ENCODE results near the gene EHMT1. TPM values are rescaled to one million over a fixed set of nuclear protein-coding genes. Genes with fewer than 3 reads are reported as not detected.

EHMT1 gene
- polyA plus RNA-seq, 1 of the 3 experiments (the other 2 are of a cell fraction): 39.5 TPM

- TF ChIP-seq, protein P1, sequence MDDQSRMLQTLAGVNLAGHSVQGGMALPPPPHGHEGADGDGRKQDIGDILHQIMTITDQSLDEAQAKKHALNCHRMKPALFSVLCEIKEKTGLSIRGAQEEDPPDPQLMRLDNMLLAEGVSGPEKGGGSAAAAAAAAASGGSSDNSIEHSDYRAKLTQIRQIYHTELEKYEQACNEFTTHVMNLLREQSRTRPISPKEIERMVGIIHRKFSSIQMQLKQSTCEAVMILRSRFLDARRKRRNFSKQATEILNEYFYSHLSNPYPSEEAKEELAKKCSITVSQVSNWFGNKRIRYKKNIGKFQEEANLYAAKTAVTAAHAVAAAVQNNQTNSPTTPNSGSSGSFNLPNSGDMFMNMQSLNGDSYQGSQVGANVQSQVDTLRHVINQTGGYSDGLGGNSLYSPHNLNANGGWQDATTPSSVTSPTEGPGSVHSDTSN (IDR thresholded peaks at IDR 0.05): no peak
- TF ChIP-seq TCF12 (IDR thresholded peaks at IDR 0.05) (no peak), MEF2A (IDR thresholded peaks at IDR 0.05; ENCODE audit: borderline replicate concordance, low read depth) (no peak), ZBTB33 (IDR thresholded peaks at IDR 0.05; ENCODE audit: borderline replicate concordance, low read depth) (no peak), RXRA (IDR thresholded peaks at IDR 0.05; ENCODE audit: borderline replicate concordance, low read depth) (no peak), EZH2phosphoT487 (IDR thresholded peaks at IDR 0.05; ENCODE audit: borderline replicate concordance, low read depth) (no peak), FOXJ3 (CRISPR knock-in tag; IDR thresholded peaks at IDR 0.05) (no peak)
Measured at GRCh38 chr9:137708590-137709284, 89.9 kb downstream of the EHMT1 start (continued).

GRCh38 chr9:137709411-137710101 lies 90.8 kb downstream of the EHMT1 start:
- WGBS (ENCODE audit: low lambda C conversion rate): 93% methylated on average over 12 of the region's 14 CpGs
- H3K36me3 ChIP-seq (replicated peaks in 1 of 2; ENCODE audit: control insufficient read depth in 1 of 2, insufficient read depth in 2 of 2, low read length in 1 of 2): peaks cover 8 to 21% of the 10 kb centered on the region in 2 experiments
- H3K27ac ChIP-seq (ENCODE audit: low read depth in 2 of 2, low read length in 1 of 2): no peak overlapping the region; a peak in 1 of 4 replicates

DNA sequence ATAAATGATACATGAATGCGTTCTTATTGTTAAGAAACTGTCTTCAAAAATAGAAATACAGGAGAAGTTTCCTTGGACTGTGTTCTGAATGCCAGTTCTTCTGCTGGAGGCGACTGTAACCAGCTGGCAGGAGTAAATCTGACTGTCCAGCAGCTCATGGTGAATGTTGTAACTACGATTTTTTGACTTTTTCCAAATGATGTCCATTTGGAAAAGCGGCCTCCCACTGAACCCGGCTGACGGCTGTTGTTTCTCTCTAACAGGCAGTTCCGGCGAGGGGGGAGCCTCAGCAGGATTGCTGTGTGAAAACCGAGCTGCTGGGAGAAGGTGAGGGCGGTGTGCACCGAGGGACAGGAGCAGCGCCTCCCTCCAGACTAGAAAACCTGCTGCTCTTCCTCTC lies 91.9 kb downstream of the EHMT1 start:
- H2AFZ ChIP-seq (ENCODE audit: low read depth): no peak overlapping the region
- H3K4me3 ChIP-seq (ENCODE audit: low read depth in 2 of 2, low read length in 1 of 2): no peak overlapping the region
- no peaks in the 10 kb centered on the region for H3K9me2 ChIP-seq
- no peak overlapping the region for H3K27ac ChIP-seq (ENCODE audit: low read depth in 2 of 2, low read length in 1 of 2)
- no peak overlapping the region for H3K4me2 ChIP-seq
- no peak overlapping the region for H3K9ac ChIP-seq
- DNase-seq: no peak
- peaks cover 17 to 29% of the 10 kb centered on the region in 2 experiments for H3K36me3 ChIP-seq (replicated peaks in 1 of 2; ENCODE audit: control insufficient read depth in 1 of 2, insufficient read depth in 2 of 2, low read length in 1 of 2)
- CTCF ChIA-PET: interaction anchor here (0.8 to 3.0 kb wide), 4 partner anchors 16 to 62 kb away, joined by 3 to 17 read pairs (median 4); no protein-coding TSS in a partner anchor
- peaks cover 82% of the 10 kb centered on the region for H3K79me2 ChIP-seq (ENCODE audit: insufficient read depth)
- POLR2A ChIA-PET: interaction anchor here (0.6 kb wide), 1 partner anchor 216 kb away, joined by 4 read pairs; no protein-coding TSS in a partner anchor
- no peaks in the 10 kb centered on the region for H3K27me3 ChIP-seq (ENCODE audit: insufficient read depth)
- no peaks in the 10 kb centered on the region for H3F3A ChIP-seq (replicated peaks; ENCODE audit: insufficient read depth)
- WGBS (ENCODE audit: low lambda C conversion rate): 94% methylated on average over 12 of the region's 12 CpGs
- no peaks in the 10 kb centered on the region for H3K9me3 ChIP-seq
- peaks cover 47% of the 10 kb centered on the region for H4K20me1 ChIP-seq (ENCODE audit: insufficient read depth)
- peaks cover 0 to 23% of the 10 kb centered on the region in 2 experiments; a peak in 2 of 4 replicates for H3K4me1 ChIP-seq (ENCODE audit: control insufficient read depth in 1 of 2, insufficient read depth in 2 of 2, low read depth in 1 of 2, low read length in 1 of 2)
- TF ChIP-seq, protein P1 (IDR thresholded peaks at IDR 0.05): no peak
- no peak for TF ChIP-seq RXRA (IDR thresholded peaks at IDR 0.05; ENCODE audit: borderline replicate concordance, low read depth)
- TF ChIP-seq CHD2 (IDR thresholded peaks at IDR 0.05; ENCODE audit: low read length, partially characterized antibody): no peak
- TF ChIP-seq, protein P2, sequence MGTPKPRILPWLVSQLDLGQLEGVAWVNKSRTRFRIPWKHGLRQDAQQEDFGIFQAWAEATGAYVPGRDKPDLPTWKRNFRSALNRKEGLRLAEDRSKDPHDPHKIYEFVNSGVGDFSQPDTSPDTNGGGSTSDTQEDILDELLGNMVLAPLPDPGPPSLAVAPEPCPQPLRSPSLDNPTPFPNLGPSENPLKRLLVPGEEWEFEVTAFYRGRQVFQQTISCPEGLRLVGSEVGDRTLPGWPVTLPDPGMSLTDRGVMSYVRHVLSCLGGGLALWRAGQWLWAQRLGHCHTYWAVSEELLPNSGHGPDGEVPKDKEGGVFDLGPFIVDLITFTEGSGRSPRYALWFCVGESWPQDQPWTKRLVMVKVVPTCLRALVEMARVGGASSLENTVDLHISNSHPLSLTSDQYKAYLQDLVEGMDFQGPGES (IDR thresholded peaks at IDR 0.05; ENCODE audit: low read depth, low read length): no peak
- TF ChIP-seq CTCF (IDR thresholded peaks at IDR 0.05): no peak

More at GRCh38 chr9:137709411-137710101, 90.8 kb downstream of the EHMT1 start:
- peaks cover 80% of the 10 kb centered on the region for H3K79me2 ChIP-seq (ENCODE audit: insufficient read depth)
- H3K9ac ChIP-seq: no peak overlapping the region
- H3K9me2 ChIP-seq: no peaks in the 10 kb centered on the region
- DNase-seq: no peak
- no peak overlapping the region for H3K4me3 ChIP-seq (ENCODE audit: low read depth in 2 of 2, low read length in 1 of 2)
- CTCF ChIA-PET: interaction anchor here (1.2 to 3.0 kb wide), 3 partner anchors 14 to 36 kb away, joined by 3 to 17 read pairs (median 7); no protein-coding TSS in a partner anchor
- H4K20me1 ChIP-seq (ENCODE audit: insufficient read depth): peaks cover 56% of the 10 kb centered on the region
- POLR2A ChIA-PET: no interaction called here
- no peak overlapping the region for H2AFZ ChIP-seq (ENCODE audit: low read depth)
- H3F3A ChIP-seq (replicated peaks; ENCODE audit: insufficient read depth): no peaks in the 10 kb centered on the region
- no peak for TF ChIP-seq SMC3 (IDR thresholded peaks at IDR 0.05; ENCODE audit: low read depth, low read length)
- no peak overlapping the region for H3K4me2 ChIP-seq
- H3K27me3 ChIP-seq (ENCODE audit: insufficient read depth): no peaks in the 10 kb centered on the region
- no peaks in the 10 kb centered on the region for H3K9me3 ChIP-seq
- H3K4me1 ChIP-seq (ENCODE audit: control insufficient read depth in 1 of 2, insufficient read depth in 2 of 2, low read depth in 1 of 2, low read length in 1 of 2): peaks cover 0 to 23% of the 10 kb centered on the region in 2 experiments; a peak in 2 of 4 replicates
